Gastrocnemius medialis (tissue), 4 donors: ENCODE data around the gene RMDN2.

Source experiments
- CTCF ChIP-seq, 5 experiments: fragments of 450-650 bp in 3 of 5; fragments of 200-600 bp in 2 of 5; sonication (generic) in 2 of 5; IDR thresholded peaks in 4 of 5; conservative IDR thresholded peaks in 1 of 5; 1 replicate in 4 of 5; 2 replicates in 1 of 5; pipeline ENCODE4 v1.5.1; 2016 to 2019; ENCODE audit warnings: antibody characterized with exemption in 5 of 5, mild to moderate bottlenecking in 3 of 5, moderate library complexity in 3 of 5
- POLR2A ChIP-seq, 2 donors: fragments of 450-650 bp; IDR thresholded peaks; one replicate each; pipeline ENCODE4 v1.6.1; 2017; ENCODE audit warnings: antibody characterized with exemption in 2 of 2, mild to moderate bottlenecking in 2 of 2, moderate library complexity in 2 of 2

GRCh38 chr2:38021589-38021988, 96.5 kb downstream of the RMDN2 start:
- TF ChIP-seq CTCF (IDR thresholded peaks at IDR 0.05 in 4 of 5, conservative IDR thresholded peaks at IDR 0.05 in 1 of 5) (no peak), POLR2A (IDR thresholded peaks at IDR 0.05) (no peak)
